OCI-LY7 (cell line): ENCODE results near the gene DENND4B. TPM values are rescaled to one million over a fixed set of nuclear protein-coding genes. Genes with fewer than 3 reads are reported as not detected.

Experiments
- BruUV-seq: library from RNA; stranded (reverse); fragments of 400-500 nt; replicated peaks from 2 replicates; lab custom pipeline; 2021; lab: Mats Ljungman, UMichigan
- CTCF ChIA-PET: fragments of 300-600 bp; sonication (Branson Sonifier 250); formaldehyde crosslinking; loops from one replicate; lab custom pipeline; 2022; ENCODE audit warnings: antibody characterized with exemption; ENCODE audit not compliant: unreplicated experiment; lab: Charles Lee
- POLR2A ChIA-PET: fragments of 300-600 bp; sonication (Branson Sonifier 250); formaldehyde crosslinking; loops from one replicate; lab custom pipeline; 2022; ENCODE audit warnings: antibody characterized with exemption; lab: Charles Lee
- DNase-seq: peaks from one replicate; pipeline ENCODE4 v3.0.0-alpha.2; 2015; ENCODE audit warnings: low spot score
- H2AFZ ChIP-seq: fragments of 200-600 bp; sonication (generic), shearing (Covaris generic); 2 replicates; pipeline ENCODE4 v1.6.1; 2014; ENCODE audit warnings: mild to moderate bottlenecking, antibody characterized with exemption, low read length, moderate library complexity
- H3K27ac ChIP-seq: fragments of 200-600 bp; sonication (generic); 2 replicates; pipeline ENCODE4 v1.5.1; 2014; ENCODE audit warnings: mixed run types, low read depth, mild to moderate bottlenecking, moderate library complexity, low read length, inconsistent platforms; ENCODE audit not compliant: poor library complexity, severe bottlenecking
- H3K36me3 ChIP-seq: fragments of 200-600 bp; sonication (generic); 2 replicates; pipeline ENCODE4 v1.6.1; 2014; ENCODE audit warnings: mild to moderate bottlenecking, antibody characterized with exemption, low read length, moderate library complexity, mixed read lengths; ENCODE audit not compliant: insufficient read depth
- H3K4me1 ChIP-seq: fragments of 200-600 bp; sonication (generic); 2 replicates; pipeline ENCODE4 v1.5.1; 2014; ENCODE audit warnings: mild to moderate bottlenecking, low read length; ENCODE audit not compliant: insufficient read depth, poor library complexity, severe bottlenecking
- H3K4me2 ChIP-seq: fragments of 200-600 bp; sonication (generic); 2 replicates; pipeline ENCODE4 v1.6.1; 2014; ENCODE audit warnings: mild to moderate bottlenecking, low read length
- H3K4me3 ChIP-seq: fragments of 200-600 bp; sonication (generic); 2 replicates; pipeline ENCODE4 v1.5.1; 2014; ENCODE audit warnings: mild to moderate bottlenecking, low read depth, low read length; ENCODE audit not compliant: poor library complexity, severe bottlenecking
- H3K79me2 ChIP-seq: fragments of 200-600 bp; sonication (generic); 2 replicates; pipeline ENCODE4 v1.6.1; 2016; ENCODE audit warnings: low read depth, mild to moderate bottlenecking, low read length, moderate library complexity, mixed read lengths; ENCODE audit not compliant: insufficient read depth
- H3K9me2 ChIP-seq: fragments of 200-600 bp; sonication (generic); 2 replicates; pipeline ENCODE4 v1.6.1; 2016; ENCODE audit warnings: mild to moderate bottlenecking, low read length, mixed read lengths; ENCODE audit not compliant: insufficient read depth
- H3K9me3 ChIP-seq: fragments of 200-600 bp; sonication (generic); 2 replicates; pipeline ENCODE4 v1.6.1; 2014; ENCODE audit warnings: mild to moderate bottlenecking, mixed run types, low read length, mixed read lengths
- H4K20me1 ChIP-seq: fragments of 200-600 bp; sonication (generic); 2 replicates; pipeline ENCODE4 v1.6.1; 2014; ENCODE audit warnings: mild to moderate bottlenecking, antibody characterized with exemption, low read length, moderate library complexity, mixed read lengths; ENCODE audit not compliant: insufficient read depth
- EZH2phosphoT487 ChIP-seq: fragments of 200-600 bp; sonication (generic); IDR thresholded peaks from 2 replicates; pipeline ENCODE4 v1.6.1; 2018; ENCODE audit warnings: low read depth, borderline replicate concordance, mild to moderate bottlenecking, mixed run types, antibody characterized with exemption, low read length, moderate library complexity, mixed read lengths
- intact Hi-C: fragments of 100-400 bp; cut with micrococcal nuclease; formaldehyde crosslinking; loops from one replicate; pipeline ENCODE4 v1.10.0; 2022; ENCODE audit not compliant: unreplicated experiment
- total RNA-seq, 2 experiments: library from RNA; depleted of rRNA in 1 of 2; stranded (reverse); fragments of >200 nt in 1 of 2; shearing (Covaris generic) in 1 of 2; gene quantifications; 2 replicates each; pipeline ENCODE4 v1.2.3, GENCODE V29; 2014 to 2022
- TF ChIP-seq, protein P1 (sequence below): fragments of 200-600 bp; sonication (generic); conservative IDR thresholded peaks from 2 replicates; pipeline ENCODE4 v1.5.1; 2014; ENCODE audit warnings: mild to moderate bottlenecking, antibody characterized with exemption, low read length, moderate library complexity, mixed read lengths

The DENND4B gene
- total RNA-seq, 2 experiments from 2014 or later, result 50.5 to 164 TPM

DNA sequence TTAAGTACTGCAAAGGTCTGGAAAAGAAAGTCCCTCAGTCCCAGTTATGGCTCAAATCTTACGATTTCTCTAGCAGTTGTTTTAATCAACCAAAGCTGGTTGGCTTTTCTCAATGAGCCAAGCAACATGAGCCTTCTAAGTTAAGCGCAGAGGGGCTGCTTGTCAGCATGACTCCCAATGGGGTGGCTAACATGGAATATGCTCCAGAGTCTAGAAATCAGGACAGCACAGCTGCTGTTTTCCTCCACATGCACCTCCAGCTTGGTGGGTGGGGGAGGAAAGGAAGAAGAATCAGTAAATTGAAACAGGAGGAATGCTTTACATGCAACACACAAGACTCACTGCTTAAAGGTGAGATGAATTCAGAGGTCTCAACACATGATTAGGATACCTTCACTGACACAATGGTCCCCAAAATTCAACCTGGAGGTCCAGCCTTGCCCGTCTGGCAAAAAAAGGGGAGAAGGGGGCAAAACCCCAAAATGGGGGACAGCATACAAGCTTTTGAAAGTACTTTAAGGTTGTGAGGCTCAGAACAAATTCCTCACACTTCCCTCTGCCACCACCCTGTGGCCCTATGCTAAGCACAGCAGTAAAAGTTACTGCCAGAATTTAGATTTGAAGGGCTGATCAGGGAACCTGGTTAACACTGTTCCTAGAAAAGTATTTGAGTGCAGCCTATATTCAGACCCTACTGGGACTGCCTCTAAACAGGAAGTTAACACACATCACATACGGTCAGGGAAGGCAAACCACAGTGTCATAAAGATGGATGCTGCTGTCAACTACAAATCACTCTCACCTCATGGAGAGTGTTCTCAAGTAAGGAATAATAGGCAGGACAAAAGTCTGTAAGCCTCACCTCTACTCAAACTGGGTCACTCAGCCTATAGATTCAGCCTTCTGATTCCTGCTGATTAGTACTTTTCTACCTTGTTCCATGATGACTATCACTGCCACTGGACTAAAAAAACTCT is 26.4 kb downstream of the DENND4B start:
- POLR2A ChIA-PET, result interaction anchor here (0.5 to 2.7 kb wide), 6 partner anchors 10 to 92 kb away, joined by 4 to 13 read pairs (median 6); partner anchors contain the start of genes CREB3L4 and SLC39A1

DNA sequence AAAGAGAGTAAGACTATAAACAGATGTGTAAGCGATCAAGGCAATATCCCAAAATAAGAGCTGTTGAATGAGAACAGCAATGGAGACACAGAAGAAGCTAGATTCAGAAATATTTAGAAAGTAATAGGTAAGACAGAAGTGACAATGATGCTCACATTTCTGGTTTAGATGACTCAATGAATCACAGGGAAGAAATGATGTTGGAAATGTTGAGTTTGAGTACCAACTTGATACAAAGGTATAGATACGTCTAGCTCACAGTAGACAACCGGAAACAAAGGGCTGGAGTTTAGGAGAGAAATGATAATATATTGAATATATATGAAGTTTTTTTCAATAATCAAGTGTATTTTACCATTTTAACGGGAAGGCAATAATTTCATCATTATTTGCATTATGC is 30.2 kb downstream of the DENND4B start:
- no peak overlapping the region for H3K4me3 ChIP-seq
- 0 out of 2 replicates have a peak, but pooled peaks cover under 1% of the 10 kb centered on the region for H3K9me3 ChIP-seq
- H4K20me1 ChIP-seq, result peaks cover 30% of the 10 kb centered on the region
- intact Hi-C loops, result no loop called here
- H3K4me1 ChIP-seq, result peaks cover 23% of the 10 kb centered on the region
- peaks cover 67% of the 10 kb centered on the region for H3K36me3 ChIP-seq
- TF ChIP-seq EZH2phosphoT487, result no peak
- TF ChIP-seq, protein P1, sequence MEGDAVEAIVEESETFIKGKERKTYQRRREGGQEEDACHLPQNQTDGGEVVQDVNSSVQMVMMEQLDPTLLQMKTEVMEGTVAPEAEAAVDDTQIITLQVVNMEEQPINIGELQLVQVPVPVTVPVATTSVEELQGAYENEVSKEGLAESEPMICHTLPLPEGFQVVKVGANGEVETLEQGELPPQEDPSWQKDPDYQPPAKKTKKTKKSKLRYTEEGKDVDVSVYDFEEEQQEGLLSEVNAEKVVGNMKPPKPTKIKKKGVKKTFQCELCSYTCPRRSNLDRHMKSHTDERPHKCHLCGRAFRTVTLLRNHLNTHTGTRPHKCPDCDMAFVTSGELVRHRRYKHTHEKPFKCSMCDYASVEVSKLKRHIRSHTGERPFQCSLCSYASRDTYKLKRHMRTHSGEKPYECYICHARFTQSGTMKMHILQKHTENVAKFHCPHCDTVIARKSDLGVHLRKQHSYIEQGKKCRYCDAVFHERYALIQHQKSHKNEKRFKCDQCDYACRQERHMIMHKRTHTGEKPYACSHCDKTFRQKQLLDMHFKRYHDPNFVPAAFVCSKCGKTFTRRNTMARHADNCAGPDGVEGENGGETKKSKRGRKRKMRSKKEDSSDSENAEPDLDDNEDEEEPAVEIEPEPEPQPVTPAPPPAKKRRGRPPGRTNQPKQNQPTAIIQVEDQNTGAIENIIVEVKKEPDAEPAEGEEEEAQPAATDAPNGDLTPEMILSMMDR, result no peak
- H2AFZ ChIP-seq, result no peak overlapping the region
- no peak overlapping the region for H3K27ac ChIP-seq
- ChIA-PET CTCF (no interaction called here), POLR2A (interaction anchor here (0.5 to 1.2 kb wide), 4 partner anchors 15 to 69 kb away, joined by 3 to 6 read pairs (median 4); no protein-coding TSS in a partner anchor)
- no peak for DNase-seq
- H3K9me2 ChIP-seq, result no peaks in the 10 kb centered on the region
- no TSS peak for BruUV-seq
- no peak overlapping the region for H3K4me2 ChIP-seq
- peaks cover 100% of the 10 kb centered on the region for H3K79me2 ChIP-seq

More for the DNA sequence above, 26.4 kb downstream of the DENND4B start:
- intact Hi-C loops, result loop anchor here (1.0 to 5.0 kb wide), 4 partner anchors 67 to 115 kb away; partner anchors contain the start of gene RAB13
- Histone ChIP-seq H3K4me2 (peak overlapping the region; percentile 95), H3K4me1 (peaks cover 28% of the 10 kb centered on the region), H3K27ac (peak overlapping the region; percentile 90), H2AFZ (no peak overlapping the region), H3K36me3 (peaks cover 47% of the 10 kb centered on the region), H4K20me1 (peaks cover 25% of the 10 kb centered on the region; the same call in 1 of the 2 replicates), H3K9me3 (no peaks in the 10 kb centered on the region), H3K9me2 (no peaks in the 10 kb centered on the region), H3K4me3 (peak overlapping the region; percentile 97), H3K79me2 (peaks cover 71% of the 10 kb centered on the region)
- BruUV-seq, result no TSS peak
- CTCF ChIA-PET, result no interaction called here
- no peak for TF ChIP-seq EZH2phosphoT487
- TF ChIP-seq, protein P1, result peak; percentile 67
- DNase-seq, result peak; percentile 58
